ENCODE data around the gene CLPTM1L.
"Not testable (repeated sequence)": the region's sequence is repeated elsewhere in the genome, so short reads cannot be mapped to it uniquely, and the experiment has no call there.

Gene CLPTM1L

DNA sequence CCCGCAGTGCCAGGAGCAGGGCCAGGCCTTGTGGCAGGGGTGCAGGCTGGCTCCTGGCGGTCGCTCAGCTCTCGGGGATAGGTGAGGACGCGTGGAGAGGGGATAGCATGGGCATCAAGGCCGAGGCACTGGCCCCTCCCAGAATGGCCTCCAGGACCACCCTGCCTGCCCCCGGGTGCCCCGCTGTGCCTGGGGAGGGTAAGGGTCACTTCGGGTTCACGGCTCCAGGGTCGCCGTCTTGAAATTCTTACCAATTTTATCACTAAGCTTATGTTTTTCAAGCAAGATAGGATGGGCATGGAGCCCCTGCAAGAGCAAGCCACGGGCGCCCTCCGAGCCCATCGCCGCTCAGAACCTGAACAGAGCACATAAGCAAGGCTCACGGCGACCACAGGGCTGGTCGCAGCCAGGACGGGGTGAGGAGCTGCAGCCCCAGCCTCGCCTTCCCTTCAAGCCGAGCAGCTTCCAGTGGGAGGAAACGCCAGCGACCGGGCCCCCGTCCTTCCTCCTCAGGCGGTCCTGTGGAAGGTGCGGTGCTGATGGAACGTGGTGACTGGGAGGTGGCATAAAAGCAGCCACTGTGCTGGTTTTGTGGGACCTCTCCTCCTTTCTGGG lies 14.2 kb upstream of the CLPTM1L start:
- no peak for DNase-seq

DNA sequence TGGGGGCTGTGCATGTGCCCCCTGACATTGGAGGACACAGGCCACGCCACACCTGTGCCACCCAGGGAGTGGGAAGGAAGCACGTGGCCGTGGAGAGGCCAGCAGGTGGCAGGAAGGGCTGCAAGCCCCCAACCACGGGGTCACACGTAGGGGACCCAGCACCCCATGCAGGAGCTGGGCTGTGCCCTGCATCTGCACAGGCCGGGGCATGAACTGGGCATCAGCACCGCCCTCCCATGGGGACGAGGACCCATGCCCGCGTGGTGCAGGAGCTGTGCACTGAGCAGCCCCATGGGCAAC lies 13.8 kb upstream of the CLPTM1L start:
- no peak for DNase-seq

DNA sequence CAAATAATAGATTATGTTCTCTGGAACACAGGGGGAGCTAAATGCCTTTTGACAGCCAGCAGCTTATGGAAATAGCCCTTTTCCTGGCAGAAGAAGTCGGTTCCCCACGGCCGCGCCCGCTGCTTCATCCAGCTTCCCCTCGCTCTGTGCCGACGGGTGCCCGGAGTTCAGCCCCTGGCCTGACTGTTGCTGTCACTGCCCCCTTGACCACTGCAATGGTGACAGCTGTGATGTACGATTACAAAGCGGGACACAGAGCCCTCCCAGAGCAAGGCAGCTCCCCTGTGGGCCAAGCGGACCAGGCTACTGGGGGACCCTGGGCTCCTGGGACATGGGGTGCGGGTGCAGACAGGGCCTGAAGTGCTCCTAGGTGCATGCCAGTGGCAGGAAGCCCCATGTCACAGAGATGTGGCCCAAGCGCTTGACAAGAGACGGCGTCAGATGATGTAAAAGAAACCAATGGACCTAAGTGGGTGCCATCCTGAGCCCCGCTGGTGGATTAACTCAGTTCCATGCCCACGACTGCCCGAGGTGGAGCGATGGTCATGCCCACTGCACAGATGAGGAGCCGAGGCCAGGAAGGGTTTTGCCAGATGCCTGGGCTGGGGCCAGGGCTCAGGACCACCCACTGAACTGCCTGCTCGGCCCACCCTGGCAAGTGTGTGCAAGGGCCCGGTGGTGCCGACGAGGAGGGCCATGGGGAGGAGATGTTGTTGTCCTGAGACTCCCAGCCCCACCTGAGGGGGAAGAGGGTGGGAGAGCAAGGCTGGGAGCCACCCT lies 13.2 kb upstream of the CLPTM1L start:
- DNase-seq: no peak

DNA sequence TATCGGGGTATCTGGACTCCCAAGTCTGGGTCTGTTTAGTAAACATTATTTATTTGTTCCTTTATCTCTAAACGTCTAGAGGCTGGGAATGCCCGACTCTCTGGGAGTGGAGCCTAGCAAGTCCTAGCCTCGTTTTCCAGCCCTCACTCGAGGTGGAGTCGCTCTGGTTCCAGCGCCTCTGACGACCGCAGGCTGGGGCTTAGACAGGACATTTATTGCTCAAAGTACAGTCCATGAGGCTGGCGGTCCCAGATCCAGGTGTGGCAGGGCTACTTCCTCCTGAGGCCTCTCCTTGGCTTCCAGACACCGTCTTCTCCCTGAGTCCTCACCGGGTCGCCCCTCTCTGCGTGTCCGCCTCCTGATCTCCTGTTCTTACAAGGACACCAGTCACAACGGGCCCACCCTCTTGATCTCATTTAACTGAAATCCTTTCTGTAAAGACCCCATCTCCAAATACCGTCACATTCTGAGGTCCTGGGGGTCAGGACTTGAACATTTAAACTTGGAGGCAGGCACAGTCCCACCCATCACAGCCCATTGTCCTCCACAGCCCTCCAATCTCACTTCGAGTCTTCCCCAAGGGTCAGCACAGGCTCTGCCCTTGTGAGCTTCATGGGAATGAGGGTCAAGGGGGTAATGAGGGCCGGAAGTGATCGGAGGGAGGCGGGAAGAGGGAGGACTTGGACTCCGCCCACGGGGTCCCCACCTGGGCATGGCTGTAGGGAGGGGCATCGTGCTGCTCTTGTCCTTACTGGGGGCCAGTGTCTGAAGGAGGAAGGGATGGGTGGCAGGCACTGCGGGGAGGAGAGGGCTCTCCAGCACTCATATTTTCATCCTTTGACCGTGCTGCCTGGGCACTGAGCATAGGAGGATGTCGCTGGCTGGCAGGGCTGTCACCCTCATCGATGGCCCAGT lies 12.2 kb upstream of the CLPTM1L start:
- DNase-seq: no peak

DNA sequence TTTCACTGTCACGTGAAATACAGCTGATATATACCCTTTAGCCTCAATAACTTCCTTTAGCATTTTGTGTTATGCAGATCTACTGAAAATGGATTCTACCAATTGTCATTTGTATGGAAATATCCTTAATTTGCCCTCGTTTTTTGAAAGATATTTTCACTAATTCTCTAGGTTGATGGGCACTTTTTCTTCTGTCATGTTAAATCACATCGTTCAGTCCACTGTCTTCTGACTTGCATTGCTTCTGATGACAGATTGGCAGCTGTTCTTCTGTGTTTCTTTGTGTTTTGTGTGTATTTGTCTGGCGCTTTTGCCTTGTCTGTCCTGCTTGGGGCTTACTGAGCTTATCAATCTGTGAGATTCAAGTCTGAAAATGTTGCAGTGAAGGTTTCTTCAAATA lies 9.7 kb upstream of the CLPTM1L start:
- no peak for DNase-seq

DNA sequence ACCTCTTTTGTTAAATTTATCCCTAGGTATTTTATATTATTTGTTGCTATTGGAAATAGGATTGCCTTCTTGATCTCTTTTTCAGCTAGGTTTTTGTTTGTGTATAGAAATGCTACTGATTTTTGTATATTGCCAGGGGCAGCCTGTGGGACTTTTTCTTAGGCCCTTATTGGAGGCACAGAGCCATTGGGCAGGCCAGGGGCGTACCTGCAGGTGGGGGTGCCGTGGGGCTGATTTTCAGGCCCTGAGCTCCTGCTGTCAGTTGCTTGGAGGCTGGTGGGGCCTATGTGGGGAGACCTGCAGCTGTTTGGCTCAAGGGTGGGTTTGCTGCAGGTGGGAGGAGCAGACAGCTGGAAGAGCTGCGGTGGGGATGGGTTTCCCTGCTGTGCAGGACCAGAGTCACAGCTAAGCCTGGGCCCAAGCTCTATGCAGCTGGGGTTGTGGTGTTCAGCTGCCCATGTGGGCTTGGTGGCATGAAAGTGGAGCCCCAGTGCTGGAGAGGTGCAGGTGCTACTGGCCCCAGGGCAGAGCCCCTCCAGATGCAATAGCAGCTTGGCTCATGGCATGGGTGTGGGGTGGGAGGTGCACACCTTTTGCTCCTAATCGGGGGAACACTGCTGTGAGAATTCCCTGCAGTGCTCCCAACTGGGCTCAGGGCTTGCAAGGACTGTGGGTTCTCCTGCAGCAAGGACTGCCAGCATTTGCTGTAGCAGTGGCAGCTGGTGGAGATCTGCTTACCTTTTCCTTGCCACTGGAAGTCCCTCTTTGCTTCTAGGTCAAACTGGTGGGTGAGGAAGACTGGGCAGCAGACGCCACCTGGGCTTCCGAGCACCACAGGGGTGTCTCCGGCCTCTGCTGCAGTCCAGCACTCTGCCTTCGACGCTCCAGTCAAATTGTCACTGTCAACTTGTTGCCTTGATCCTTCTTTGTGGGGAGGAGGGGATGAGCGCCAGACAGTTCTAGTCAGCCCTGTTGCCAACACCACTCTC lies 7.6 kb upstream of the CLPTM1L start:
- no peak for DNase-seq

DNA sequence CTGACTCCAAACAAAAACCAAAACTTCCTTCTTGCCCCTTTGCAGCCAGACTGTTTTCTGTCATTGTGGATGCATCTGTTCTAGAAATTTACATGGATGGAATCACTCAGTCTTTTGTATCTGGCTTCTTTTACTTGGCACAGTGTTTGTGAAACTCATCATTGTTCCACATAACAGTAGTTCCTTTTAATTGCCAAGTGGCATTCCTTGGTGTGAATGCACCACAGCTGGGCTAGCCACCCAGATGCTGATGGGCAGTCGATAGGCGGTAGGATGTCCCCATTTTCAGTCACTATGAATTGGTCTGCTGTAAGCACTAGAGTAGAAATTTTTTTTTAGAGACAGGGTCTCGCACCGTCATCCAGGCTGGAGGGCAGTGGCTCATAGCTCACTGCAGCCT lies 6.3 kb upstream of the CLPTM1L start:
- no peak for DNase-seq

DNA sequence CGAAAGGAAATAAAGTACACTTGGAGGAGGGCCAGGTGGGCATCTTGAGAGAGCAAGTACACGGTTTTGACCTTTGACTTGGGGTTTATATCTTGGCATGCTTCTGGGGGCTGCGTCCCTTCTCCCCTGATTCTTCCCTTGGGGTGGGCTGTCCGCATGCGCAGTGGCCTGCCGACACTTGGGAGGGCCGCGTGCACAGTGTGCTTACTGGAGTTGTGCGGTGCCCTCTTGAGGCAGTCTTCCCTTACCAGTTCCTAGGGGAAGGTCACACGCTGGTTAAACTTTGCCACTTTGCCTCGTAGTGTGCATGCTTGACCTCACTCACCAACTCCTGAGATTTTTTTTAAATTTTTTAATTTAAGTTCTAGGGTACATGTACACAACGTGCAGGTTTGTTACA lies 4.3 kb upstream of the CLPTM1L start:
- no peak for DNase-seq

DNA sequence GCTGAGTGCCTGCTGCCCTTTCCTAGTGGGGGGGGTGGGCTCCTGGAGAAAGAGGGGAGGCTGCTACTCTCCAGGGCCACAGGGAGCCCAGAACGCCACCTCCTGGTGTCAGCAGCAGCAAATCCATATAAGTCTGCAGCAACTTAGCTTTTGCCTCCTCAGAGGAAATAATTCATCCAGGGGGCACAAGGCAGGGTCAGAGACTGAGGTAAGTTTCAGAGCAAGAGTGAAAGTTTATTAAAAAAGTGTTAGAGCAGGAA lies 4.0 kb upstream of the CLPTM1L start:
- DNase-seq: no peak

DNA sequence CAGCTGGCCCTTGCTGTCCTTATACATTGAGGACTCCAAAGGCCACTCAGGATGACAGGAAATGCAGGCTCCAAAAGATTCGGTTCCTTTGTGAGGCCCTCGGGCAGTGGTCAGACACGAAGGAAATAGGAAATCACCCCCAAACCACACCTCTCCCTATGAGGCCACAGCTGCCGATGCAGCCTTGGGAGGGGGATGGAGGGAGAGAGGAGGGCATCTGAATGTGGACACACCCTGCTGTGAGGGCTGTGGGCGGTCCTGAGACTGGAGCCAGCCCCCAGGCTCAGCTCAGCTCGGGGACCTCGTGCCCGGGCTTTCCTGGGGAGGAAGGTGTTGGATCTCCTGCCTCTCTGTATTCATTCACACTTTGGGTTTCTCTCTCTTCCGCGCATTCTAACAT lies 2.7 kb upstream of the CLPTM1L start:
- DNase-seq: no peak

DNA sequence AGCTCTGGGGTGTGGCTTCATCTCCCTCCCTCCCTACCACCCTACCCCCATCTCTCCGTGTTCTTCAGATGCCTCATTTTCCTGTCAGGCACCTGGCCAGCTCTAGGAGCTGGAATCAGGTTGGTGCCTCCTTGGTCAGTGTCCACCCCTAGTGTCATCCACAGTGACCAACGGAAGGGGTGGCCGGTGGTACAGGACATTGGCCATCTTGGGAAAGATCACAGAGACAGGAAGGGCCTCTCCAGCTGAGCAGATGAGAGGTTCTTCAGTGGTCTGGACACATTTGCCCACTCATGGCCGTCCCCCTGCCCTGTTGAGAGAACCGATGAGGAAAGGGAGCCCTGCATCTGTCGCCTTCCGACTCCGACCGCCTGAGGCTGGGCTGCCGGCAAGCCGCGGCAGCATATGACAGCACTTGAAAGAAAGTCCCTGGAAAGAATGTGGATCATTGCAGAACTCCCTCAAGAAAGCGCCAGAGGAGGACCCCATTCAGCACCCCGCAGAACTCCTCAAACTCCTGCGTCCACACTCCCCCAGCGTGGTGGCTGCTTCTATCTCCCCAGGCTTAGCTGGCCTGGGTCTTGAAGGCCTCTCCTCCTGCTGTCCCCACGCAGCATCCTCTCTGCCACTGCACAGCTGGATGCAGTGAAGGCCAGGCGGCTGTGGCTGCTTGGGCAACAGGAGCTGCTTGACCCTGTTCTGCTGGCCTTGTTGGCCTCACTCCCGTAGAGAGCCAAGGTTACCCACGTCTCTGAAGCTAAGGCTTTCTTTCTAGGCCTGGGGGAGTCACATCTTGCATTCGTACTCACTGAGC lies 1.9 kb upstream of the CLPTM1L start:
- DNase-seq: no peak

DNA sequence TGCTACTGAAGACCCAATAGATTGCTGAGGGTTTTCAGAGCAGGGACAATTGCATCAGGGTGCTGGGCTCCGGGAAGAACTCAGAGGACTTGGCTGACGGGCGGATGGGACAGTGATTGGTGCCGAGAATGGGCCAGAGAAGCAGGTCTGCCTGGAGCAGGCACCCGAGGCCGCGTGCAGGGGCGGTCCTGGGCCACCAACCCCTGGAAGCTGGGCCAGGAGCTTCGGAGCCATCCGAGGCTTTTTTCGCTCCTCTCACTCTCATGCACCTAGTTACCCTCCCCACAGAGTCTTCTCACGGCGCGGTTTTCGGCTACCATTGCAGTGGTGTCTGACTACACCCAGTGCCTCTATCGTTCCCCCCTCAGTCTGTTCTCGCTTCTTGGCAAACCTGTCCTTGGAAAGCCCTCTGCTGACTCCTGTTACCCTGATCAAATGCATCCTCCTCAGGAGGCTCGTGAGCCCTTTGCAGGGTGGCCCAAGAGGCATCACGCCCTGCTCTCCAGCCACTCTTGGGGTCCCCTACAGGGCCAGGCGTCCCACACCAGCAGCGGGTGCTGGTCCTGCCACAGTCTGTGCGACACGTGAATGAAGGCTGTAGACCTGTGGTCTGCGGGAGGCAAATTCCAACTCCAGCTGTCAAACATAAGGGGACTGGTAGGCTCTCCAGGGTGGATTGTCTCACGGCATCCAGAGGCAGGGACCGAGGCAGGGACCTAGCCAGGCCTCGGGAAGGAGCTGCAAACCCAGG lies 1.2 kb upstream of the CLPTM1L start:
- DNase-seq: no peak

DNA sequence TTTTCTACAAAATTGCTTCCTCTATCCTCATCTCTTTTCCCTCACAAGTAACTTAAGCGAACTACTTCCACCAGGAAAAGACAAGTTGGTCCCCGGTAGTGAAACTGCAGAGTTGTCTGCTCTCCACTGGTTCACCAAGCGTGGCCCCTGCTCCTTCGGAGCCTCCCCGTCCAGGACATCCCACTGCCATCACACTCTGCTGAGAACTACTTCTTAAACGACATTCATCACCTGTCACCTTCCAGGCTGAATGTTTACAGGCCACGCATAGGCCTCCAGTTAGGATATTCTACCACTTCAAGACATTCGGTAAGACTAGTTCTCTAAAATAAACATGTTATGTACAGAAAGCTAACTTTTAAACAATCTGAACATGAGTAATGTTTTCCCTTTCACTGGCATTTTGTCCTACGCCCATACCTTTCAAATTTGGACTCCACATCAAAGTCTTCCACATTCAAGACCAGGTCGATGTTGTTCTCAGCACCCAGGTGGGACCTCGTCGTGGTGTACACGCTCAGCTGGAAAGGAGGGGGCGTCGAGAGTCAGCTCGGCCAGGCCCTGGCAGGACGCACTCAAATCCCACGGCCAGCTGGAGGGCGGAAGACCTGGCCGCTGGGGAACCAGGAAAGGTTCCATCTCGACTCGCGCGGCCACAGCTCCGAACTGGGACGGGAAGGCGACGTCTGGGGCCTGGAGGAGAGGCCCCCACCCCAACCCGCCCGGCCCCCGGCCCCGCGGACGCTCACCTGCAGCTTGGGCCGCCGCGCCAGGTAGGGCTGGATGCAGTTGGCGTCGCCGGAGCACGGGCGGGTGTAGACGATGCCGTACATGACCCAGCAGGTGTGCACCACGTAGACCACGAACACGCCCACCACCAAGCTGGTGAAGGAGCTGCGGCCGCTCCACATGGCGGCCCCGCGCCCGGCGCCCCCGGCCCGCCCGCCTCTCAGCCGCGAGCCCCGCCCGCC lies 683 bp downstream of the CLPTM1L start:
- no peak for DNase-seq

DNA sequence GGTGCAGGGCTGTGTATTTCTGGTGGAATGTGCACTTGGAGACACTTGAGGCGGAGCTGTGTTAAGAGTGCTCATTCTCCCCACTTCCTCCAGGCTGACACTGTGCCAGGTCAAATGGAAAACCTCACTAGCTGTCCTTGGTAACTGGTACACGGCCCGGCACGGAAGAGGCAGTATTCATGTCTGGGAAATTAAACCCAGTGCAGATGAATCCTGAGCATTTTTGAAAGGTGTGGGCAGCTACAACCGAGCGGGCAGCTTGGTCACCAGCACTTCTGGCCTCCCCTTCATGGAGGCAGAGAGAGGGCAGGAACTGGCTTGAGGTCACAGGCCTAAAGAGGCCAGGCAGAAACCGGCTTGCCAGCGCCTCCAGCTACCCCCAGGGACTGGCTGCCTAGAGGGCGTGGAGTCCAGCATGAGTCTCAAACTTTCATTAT lies 1.6 kb downstream of the CLPTM1L start:
- no peak for DNase-seq

DNA sequence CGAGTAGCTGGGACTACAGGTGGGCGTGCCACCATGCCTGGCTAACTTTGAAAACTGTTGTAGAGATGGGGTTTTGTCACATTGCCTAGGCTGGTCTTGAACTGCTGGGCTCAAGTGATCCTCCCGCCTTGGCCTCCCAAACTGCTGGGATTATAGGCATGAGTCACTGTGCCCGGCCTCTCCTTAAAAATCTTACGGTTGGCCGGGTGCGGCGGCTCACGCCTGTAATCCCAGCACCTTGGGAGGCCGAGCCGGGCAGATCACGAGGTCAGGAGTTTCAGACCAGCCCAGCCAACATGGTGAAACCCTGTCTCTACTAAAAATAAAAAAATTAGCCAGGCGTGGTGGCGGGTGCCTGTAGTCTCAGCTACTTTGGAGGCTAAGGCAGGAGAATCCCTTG lies 2.2 kb downstream of the CLPTM1L start:
- not testable (repeated sequence) for DNase-seq

DNA sequence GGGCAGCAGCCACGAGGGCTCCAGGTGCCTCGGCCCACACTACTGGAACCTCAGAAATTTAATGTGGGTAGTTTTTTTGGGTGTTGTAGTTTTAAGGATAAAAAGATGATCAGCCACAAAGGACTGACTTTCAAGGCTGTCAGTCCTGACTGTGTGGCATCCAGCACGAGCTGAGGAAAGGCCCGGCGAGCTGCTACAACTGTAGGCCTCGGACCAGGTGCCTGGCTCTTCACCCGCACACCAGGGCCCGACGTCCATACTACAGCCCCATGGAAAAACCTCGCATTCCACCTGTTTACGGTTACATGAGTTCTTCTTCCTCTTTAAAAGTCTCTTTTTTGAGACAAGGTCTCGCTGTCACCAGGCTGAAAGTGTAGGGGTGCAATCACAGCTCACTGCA lies 2.6 kb downstream of the CLPTM1L start:
- DNase-seq: no peak

DNA sequence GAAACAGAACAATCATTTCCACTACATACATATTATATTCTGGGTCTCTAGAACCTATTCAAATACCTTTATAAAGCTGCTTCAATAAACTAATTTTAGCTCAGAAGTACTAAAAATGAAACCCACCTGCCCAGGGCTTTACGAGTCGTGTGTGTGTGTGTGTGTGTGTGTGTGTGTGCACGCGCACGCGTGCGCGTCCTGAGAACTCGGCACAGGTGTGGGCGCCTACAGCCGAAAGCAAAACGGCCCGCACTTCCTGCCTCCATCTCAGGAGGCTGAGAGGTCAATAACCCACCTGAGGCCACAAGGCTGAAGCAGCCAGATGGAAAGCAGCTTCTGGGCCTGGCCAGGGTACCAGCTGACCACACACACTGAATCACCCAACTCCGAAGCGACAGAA lies 3.0 kb downstream of the CLPTM1L start:
- DNase-seq: no peak

DNA sequence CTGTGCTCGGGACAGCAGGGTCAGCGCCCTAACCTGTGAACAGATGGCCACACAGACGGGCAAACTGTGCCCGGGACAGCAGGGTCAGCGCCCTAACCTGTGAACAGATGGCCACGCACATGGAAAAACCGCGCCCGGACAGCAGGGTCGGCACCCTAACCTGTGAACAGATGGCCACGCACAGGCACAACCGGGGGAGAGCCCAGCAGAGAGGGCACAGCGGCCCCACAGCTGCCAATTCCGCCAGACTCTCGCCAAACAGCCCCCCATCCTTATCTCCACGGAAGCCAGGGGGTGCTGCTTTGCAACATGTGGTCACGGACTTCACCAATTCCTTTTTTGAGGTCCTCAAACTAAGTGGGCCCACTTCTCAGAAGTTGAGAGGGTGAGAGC lies 5.1 kb downstream of the CLPTM1L start:
- DNase-seq: not testable (repeated sequence)

DNA sequence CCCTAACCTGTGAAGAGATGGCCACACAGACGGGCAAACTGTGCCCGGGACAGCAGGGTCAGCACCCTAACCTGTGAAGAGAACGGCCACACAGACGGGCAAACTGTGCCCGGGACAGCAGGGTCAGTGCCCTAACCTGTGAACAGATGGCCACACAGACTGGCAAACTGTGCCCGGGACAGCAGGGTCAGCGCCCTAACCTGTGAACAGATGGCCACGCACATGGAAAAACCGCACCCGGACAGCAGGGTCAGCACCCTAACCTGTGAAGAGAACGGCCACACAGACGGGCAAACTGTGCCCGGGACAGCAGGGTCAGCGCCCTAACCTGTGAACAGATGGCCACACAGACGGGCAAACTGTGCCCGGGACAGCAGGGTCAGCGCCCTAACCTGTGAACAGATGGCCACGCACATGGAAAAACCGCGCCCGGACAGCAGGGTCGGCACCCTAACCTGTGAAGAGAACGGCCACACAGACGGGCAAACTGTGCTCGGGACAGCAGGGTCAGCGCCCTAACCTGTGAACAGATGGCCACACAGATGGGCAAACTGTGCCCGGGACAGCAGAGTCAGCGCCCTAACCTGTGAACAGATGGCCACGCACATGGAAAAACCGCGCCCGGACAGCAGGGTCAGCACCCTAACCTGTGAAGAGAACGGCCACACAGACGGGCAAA lies 5.6 kb downstream of the CLPTM1L start:
- not testable (repeated sequence) for DNase-seq
